SK-MEL-5 (cell line): ENCODE results near the gene PDZD8. TPM values are rescaled to one million over a fixed set of nuclear protein-coding genes. Genes with fewer than 3 reads are reported as not detected.
"Not testable (repeated sequence)": the region's sequence is repeated elsewhere in the genome, so short reads cannot be mapped to it uniquely, and the experiment has no call there.

Source experiments
- DNase-seq: peaks from one replicate; pipeline ENCODE4 v3.0.0-alpha.2; 2016; ENCODE audit warnings: low read depth, low spot score
- in situ Hi-C: cut with HindIII; loops from 2 replicates; pipeline ENCODE4 v1.10.0; 2016; ENCODE audit warnings: low sequenced_read_pairs, high pct_unique_total_duplicates, low pct_unique_long_range_greater_than_20kb
- total RNA-seq: library from RNA; depleted of rRNA; stranded (reverse); fragments of >200 nt; shearing (Covaris generic); gene quantifications from 2 replicates; pipeline ENCODE4 v1.2.3, GENCODE V29; 2014

Gene PDZD8
- total RNA-seq, 1 experiment from 2014 or later, result 8.5 TPM

- in situ Hi-C loops, result no loop called here
- peak; percentile 41 for DNase-seq
Observed at GRCh38 chr10:117320050-117320665, 55.1 kb downstream of the PDZD8 start.

- in situ Hi-C loops, result no loop called here
- DNase-seq, result peak; percentile 26
Observed at GRCh38 chr10:117318909-117319308, 56.3 kb downstream of the PDZD8 start.

DNA sequence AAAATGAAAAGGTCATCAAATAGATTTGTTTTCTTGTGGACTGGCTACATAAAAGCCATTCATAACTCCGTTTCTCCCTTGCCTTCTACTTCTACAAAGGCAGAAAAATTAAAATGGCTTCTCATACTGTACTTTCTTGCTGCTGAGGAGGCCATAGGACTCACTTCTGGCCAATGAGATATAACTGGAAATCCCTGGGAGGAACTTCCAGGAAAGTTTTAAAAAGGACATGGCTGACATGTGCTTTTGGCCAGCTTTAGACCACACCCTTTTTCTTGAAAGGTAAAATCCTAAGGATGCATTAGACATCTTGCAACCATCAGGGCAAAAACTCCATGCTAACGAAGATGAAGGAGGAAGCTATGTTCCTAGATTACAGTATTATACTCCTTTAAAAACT is 58.5 kb downstream of the PDZD8 start:
- no peak for DNase-seq
- in situ Hi-C loops, result no loop called here

GRCh38 chr10:117313641-117314040 is 61.6 kb downstream of the PDZD8 start:
- in situ Hi-C loops, result no loop called here

DNA sequence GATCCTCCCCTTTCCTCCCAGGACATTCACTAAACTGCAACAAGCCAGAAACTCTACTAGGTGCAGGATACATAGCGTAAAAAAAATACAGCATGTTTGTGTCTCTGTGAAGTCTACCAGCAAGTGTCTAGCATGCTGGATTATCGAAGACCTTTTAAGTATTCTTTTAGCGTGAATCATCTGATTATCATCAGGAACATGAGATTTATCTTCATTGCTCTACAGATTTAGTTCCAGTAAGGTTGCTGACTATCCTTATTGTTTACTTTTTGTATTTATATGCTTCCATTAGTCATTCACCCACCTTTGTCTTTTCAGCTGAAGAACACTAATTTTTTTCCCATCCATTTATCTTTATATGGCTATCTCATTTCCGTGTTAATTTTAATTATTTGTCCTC is 62.8 kb downstream of the PDZD8 start:
- in situ Hi-C loops, result no loop called here

More at GRCh38 chr10:117313641-117314040, 61.6 kb downstream of the PDZD8 start:
- DNase-seq, result no peak

GRCh38 chr10:117311261-117311660 is 64.0 kb downstream of the PDZD8 start:
- in situ Hi-C loops, result no loop called here
- DNase-seq, result no peak

More for the DNA sequence above, 62.8 kb downstream of the PDZD8 start:
- DNase-seq, result no peak

- in situ Hi-C loops, result no loop called here
- DNase-seq, result no peak
Observed at GRCh38 chr10:117306674-117307073, 68.6 kb downstream of the PDZD8 start.

DNA sequence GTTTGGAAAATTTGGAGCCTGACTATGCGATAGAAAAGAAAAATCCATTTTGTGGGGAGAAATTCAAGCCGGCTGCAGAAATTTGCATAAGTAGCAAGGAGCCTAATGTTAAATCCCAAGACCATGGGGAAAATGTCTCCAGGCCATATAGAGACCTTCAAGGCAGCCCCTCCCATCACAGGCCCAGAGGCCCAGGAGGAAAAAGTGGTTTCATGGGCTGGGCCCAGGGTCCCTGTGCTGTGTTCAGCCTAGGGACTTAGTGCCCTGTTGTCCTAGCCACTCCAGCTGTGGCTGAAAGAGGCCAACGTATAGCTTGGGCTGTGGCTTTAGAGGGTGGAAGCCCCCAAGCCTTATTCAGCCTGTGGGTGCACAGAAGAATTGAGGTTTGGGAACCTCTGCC is 71.8 kb downstream of the PDZD8 start:
- in situ Hi-C loops, DNase-seq: not testable (repeated sequence)

DNA sequence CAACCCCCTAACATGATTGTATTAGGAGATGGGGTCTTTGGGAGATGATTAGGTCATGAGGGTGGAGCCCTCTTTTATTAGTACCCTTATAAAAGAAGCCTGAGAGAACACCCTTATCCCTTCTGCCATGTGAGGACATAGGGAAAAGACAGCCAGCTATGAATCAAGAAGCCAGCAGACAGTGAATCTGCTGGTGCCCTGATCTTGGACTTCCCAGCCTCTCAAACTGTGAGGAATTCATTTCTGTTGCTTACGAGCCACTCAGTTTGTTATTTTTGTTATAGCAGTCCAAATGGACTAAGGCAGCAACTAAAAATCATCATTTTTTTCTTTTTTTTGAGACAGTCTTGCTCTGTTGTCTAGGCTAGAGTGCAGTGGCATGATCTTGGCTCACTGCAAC is 74.6 kb downstream of the PDZD8 start:
- no peak for DNase-seq
- in situ Hi-C loops, result no loop called here

DNA sequence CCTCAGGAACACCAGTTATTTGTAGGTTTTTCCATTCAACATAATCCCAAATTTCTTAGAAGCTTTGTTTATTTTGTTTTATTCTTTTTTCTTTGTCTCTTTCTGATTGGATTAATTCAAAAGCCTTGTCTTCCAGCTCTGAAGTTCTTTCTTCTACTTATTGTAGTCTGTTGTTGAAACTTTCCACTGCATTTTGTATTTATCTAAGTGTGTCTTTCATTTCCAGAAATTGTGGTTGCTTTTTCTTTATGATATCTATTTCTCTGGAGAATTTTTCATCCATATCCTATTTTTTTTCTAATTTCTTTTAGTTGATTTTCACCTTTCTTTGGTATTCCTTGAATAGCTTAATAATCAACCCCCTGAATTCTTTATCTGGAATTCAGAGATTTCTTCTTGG is 75.8 kb downstream of the PDZD8 start:
- DNase-seq, result no peak
- in situ Hi-C loops, result no loop called here

DNA sequence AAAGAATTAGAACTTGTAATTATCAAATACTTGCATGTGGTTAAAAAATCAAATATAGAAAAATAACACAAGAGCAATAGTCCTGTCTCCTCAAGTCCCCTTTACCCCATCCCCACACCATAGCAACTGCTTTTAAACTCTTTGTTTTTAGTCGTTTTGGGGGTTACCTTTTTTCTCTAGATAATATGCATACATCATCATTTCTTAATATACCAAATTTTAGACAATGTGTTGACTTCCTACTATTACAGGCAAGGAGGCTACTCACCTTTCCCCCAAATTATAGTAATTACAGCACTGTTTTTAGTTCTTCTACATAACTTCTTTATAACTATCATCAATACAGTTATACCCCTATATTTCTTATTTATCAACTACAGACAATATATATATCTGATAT is 77.0 kb downstream of the PDZD8 start:
- DNase-seq, result no peak
- in situ Hi-C loops, result no loop called here

DNA sequence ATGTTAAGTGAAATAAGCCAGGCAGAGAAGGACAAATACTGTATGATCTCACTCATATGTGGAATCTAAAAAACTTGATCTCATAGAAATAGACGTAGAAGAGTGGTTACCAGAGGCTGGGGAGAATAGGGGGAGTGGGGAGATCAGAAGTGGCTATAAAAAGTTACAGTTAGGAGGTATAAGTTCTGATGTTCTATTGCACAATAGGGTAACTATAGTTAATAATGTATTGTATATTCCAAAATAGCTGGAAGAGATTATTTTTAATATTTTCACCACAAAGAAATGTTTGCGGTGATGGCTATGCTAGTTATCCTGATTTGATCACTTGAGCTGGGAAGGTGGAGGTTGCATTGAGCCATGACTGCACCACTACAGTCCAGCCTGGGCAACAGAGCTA is 80.5 kb downstream of the PDZD8 start:
- in situ Hi-C loops, result no loop called here
- DNase-seq, result no peak

- DNase-seq, result no peak
- in situ Hi-C loops, result no loop called here
Observed at GRCh38 chr10:117294039-117294645, 81.1 kb downstream of the PDZD8 start.

DNA sequence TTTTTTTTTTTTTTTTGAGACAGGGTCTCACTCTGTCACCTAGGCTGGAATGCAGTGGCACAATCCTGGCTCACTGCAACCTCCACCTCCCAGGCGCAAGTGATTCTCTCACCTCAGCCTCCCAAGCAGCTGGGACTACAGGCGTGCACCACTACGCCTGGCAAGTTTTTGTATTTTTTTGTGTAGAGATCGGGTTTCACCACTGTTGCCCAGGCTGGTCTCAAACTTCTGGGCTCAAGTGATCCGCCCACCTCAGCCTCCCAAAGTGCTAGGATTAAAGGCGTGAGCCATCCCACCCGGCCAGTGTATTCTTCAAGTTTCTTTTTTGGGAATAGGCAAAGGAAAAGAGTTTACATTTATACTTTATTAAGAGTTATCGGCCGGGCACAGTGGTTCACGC is 84.4 kb downstream of the PDZD8 start:
- DNase-seq, in situ Hi-C loops: not testable (repeated sequence)

DNA sequence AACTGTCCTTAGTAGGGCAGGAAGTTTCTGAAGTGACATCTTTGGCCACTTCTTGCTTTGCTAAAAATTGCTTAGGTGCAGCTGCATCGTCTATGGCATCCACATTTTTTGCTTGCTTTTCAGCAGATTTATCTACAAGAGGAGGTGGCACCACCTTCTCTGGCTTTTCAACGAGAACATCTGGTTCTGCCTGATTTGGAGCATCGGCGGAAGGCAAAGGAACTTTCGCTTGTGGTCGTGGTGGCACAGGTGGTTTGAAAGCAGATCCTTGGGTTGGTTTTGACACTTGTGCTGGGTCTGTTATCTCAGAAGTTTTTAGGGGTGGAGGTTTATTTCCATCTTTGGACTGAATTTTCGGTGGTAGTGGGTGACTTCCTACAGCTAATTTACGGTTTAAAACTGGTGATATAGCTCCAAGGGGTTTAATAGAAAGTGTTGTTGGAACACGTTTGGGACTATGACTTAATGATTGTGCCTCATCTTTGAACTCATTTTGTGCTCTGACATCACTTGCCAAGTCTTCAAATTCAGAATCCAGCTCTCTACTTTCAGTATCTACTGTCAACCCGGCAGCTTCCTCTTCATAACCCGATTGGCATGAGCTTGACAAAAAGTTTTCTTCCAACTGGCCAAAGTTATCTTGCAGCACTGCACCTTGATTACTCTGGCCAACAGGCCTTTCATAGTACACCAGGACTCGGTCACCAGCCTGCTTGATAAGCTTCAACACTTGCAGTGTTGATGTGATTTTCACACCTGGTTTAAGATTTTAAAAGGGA is 90.3 kb downstream of the PDZD8 start:
- in situ Hi-C loops, result no loop called here
- DNase-seq, result no peak

GRCh38 chr10:117277675-117278074 is 97.6 kb downstream of the PDZD8 start:
- no peak for DNase-seq
- in situ Hi-C loops, result no loop called here

DNA sequence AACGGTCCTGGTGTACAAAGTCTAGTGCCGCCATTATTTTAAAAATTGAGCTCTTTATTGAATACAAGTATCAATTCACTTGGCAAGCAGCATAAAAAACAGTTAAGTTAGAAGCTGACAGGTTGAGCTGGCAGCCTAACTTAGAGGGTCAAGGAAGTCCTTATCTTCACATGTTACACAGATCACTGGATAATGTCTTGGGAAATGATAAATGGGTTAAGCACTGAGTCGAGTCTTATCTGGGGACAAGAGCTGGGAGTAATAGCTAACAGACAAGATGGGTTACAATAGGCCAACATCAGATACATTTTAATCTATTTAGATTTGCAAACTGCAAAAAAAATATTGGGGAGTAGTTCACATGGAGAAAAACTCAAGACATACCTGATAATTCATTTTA is 100.1 kb downstream of the PDZD8 start:
- no peak for DNase-seq
- in situ Hi-C loops, result no loop called here

DNA sequence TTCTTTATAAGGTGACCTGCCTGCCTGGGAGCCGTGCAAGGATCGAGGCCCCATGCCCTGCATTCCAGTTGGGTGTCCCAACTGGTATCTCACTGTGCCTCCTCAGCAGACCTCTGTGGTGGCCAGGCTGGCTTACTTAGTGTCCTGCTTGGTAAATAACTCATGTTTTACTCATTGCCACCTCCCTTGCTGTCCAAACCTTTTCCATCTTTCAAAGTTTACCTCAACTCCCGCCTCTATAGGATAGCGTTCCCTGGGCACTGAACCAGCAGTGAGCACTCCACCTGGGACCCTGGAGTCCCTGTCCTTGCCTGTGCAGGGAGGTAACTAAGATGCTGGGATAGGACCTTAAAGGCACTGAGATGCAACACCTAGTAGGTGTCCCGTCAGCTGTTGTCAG is 100.7 kb downstream of the PDZD8 start:
- no peak for DNase-seq

DNA sequence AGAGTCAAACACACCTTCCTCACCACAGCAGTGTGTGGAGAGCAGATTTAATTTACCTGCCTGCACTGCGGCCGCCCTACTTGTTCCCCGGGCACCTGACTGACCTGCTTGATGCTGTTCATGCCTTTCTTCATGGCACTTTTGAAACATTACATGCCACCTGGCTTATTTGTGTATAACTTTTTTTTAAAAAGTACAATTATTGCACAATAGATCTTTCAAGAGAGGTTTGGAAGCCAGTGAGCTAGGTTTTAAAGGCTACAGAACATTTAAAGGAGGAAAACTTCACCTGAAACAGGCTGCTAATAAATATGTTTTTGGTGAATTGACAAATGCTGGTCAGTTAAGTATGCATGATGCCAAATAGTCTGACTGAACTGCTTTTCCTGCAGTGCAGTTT is 101.3 kb downstream of the PDZD8 start:
- in situ Hi-C loops, result no loop called here
- no peak for DNase-seq

More for the DNA sequence above, 100.7 kb downstream of the PDZD8 start:
- in situ Hi-C loops, result no loop called here
